AG09309 (cell line): ENCODE results near the gene RABGAP1L.

Experiments used
- DNase-seq: peaks from one replicate; pipeline ENCODE4 v3.0.0-alpha.2; 2010; ENCODE audit warnings: low read depth
- H3K4me3 ChIP-seq: 2 replicates; pipeline ENCODE4 v1.5.1; 2011; ENCODE audit warnings: mild to moderate bottlenecking, low read depth, low read length, moderate library complexity; ENCODE audit not compliant: control insufficient read depth
- CTCF ChIP-seq: IDR thresholded peaks from 2 replicates; pipeline ENCODE4 v1.5.1; 2011; ENCODE audit warnings: mild to moderate bottlenecking, low read depth, low read length, inconsistent platforms; ENCODE audit not compliant: insufficient read depth, control insufficient read depth; ENCODE audit errors: missing control alignments

The RABGAP1L gene

GRCh38 chr1:174788981-174789380 is 629.7 kb downstream of the RABGAP1L start:
- DNase-seq = peak; percentile 67
- no peak for TF ChIP-seq CTCF
- H3K4me3 ChIP-seq = no peak overlapping the region

GRCh38 chr1:174789399-174789798 is 630.1 kb downstream of the RABGAP1L start:
- TF ChIP-seq CTCF = no peak
- DNase-seq = peak; percentile 66
- H3K4me3 ChIP-seq = no peak overlapping the region

GRCh38 chr1:174791863-174792262 is 632.5 kb downstream of the RABGAP1L start:
- no peak for DNase-seq
- no peak for TF ChIP-seq CTCF
- no peak overlapping the region for H3K4me3 ChIP-seq

GRCh38 chr1:174794861-174795260 is 635.5 kb downstream of the RABGAP1L start:
- DNase-seq = no peak
- no peak overlapping the region for H3K4me3 ChIP-seq
- no peak for TF ChIP-seq CTCF

GRCh38 chr1:174795806-174796205 is 636.5 kb downstream of the RABGAP1L start:
- no peak for DNase-seq
- TF ChIP-seq CTCF = no peak
- H3K4me3 ChIP-seq = no peak overlapping the region

GRCh38 chr1:174797398-174797797 is 638.1 kb downstream of the RABGAP1L start:
- no peak for TF ChIP-seq CTCF
- no peak overlapping the region for H3K4me3 ChIP-seq
- no peak for DNase-seq

- no peak for TF ChIP-seq CTCF
- H3K4me3 ChIP-seq = no peak overlapping the region
- DNase-seq = no peak
Measured at GRCh38 chr1:174799136-174799479, 639.8 kb downstream of the RABGAP1L start.
